GM18507 (cell line): Measurements from ENCODE around the gene CRYGA.
"Not testable (repeated sequence)": the region's sequence is repeated elsewhere in the genome, so short reads cannot be mapped to it uniquely, and the experiment has no call there.

Source experiments
- DNase-seq: peaks from one replicate; pipeline ENCODE4 v3.0.0; 2011; ENCODE audit warnings: low read depth; ENCODE audit not compliant: insufficient read length; ENCODE audit errors: extremely low spot score
- FAIRE-seq: peaks from 2 replicates; lab custom pipeline; 2011; peaks lifted over from hg19 to GRCh38; lab: Jason Lieb, UNC

The CRYGA gene

DNA sequence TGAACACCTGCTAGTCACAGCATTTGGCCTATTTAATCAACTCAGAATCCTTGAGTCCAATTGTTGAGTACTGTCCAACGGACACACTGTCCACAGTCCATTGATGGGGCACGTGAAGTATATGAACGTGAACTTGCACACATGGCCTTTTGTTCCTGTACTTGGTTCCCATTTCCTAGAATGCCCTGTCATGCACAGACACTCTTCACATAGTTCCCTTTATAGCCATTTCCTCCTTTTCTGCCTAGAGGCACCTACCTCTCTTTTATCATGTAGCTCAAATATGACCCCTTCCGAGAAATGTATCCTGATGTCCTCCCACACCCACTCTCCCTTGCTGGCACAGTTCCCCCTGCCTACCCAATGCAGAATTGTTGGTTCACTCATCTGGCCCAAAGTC lies 8.7 kb upstream of the CRYGA start:
- DNase-seq (no peak), FAIRE-seq (no peak)

DNA sequence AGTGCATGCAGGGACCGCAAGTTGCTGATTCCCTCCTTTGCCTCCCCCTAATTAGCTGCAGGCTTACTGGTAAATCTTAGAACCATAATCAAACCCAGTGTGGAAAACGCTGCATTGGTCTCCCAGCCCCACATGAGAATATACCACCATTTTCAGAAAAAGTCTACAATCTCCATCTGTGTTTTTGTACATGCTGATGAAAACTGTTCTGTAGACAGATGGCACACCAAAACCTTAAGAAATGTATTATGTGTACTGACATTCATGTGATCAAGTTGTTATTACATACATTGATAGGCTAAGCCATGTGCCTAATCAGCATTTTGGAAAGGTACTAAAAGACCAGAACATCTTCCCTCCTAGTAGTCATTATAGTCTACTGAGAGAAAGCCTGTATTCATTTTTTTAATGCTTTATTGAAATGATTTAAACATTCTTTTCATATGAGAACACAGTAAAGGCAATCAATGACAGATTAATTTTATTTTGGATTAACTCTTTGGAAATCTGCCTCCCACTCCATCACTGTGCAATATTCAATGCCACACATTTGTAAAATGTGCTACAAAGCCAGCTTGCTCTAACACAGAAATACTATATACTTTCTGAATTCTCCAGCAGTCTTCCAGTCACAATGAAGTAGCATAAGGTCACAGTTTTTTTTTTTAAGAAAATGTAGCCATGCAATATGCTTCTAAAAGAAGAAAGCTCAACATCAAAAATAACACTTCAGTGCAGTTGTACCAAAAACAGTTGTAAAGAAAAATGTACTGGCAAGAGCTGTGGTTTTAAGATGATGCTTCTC lies 1.8 kb upstream of the CRYGA start:
- DNase-seq (no peak), FAIRE-seq (no peak)

DNA sequence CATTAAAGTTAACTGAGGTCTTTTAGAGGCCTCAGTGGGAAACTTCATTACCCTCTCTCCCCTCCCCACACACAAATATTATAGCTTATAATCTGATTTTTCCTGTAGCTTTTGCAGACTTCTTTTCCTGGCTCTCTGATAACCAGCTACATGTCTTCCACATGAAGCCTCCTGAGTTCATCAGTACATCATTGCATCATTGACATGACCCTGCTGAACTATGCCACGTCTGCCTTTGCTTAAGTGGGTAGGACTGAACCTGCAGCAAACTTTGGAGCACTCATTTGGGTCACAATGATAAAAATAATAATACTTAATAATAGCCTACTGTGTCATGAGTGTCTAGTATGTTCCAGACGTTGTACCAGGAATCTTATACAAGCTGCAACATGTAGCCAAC lies 7.0 kb downstream of the CRYGA start:
- DNase-seq = no peak
- FAIRE-seq = no peak

DNA sequence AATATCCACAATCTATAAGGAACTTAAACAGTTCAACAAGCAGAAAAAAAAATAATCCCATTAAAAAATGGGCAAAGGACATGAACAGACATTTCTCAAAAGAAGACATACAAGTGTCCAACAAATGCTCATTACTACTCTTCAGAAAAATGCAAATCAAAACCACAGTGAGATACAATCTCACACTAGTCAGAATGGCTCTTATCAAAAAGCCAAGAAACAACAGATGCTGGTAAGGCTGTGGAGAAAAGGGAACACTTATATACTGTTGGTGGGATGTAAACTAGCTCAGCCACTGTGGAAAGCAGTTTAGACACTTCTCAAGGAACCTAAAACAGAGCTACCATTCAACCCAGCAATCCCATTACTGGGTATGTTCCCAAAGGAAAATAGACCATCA lies 10.2 kb downstream of the CRYGA start:
- FAIRE-seq (no peak), DNase-seq (no peak)

DNA sequence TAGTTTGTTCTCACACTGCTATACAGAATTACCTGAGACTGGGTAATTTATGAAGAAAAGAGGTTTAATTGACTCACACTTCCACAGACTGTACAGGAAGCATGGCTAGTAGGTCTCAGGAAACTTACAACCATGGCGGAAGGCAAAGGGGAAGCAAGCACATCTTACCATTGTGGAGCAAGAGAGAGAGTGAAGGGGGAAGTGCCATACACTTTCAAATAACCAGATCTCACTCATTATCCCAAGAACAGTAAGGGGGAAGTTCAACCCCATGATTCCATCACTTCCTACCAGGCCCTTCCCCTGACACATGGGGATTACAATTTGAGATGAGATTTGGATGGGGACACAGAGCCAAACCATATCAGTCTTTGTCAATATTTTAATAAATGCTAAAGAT lies 12.4 kb downstream of the CRYGA start:
- no peak for FAIRE-seq

DNA sequence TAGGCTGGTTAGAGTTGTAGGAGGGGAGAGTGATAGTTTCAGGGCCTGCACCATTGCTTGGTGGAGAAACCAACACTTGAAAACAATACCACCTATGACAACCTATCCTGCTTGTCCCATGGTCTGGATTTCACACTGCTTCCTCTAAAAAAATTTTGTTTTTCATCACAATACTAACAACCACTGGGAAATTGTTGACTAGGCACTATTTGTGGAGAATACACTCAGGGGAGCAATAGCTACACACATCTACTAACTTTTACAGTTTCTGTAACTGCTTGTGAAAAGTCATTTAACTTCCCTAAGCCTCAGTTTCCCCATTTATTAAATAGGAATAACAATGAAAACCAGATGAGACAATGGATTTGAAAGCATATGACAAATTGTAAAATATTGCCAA lies 13.3 kb downstream of the CRYGA start:
- DNase-seq = no peak
- no peak for FAIRE-seq

More for the DNA sequence above, 12.4 kb downstream of the CRYGA start:
- no peak for DNase-seq

DNA sequence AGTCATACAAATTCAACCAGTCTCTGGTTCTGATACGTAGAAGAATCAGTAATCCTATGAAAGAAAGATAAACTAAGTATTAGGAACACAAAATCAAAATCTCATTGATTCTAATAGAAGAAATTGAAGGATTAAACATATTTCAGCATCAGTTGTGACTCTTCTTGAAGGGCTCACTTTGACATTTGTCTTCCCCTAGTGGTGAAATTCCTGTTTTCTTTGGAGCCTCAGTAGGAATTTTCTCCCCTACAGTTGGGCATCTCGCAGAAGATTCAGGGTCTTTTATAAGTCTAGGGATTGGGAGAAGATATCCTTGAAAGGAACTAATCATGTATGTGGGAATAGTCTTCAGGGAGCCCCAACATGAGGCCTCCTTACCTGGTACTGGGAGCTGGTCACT lies 14.6 kb downstream of the CRYGA start:
- no peak for FAIRE-seq

DNA sequence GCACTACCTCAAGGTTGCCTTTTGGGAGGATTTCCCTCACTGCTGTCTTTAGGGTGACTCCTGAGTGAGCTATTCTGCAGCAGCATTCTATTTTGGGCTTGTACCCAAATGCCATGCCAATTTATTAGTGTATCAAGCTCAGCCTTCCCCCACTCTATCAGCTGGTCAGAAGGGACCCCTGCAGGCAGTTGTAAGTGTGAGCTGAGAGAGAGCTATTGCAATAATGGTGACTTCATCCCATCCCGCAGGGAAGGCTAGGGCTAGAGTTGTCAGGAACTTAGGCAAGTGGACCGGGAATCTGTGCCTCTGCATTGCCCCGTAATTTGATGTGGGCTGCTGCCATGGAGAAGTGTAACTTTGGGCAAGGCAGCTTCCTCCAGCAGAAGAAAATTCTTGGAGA lies 15.6 kb downstream of the CRYGA start:
- FAIRE-seq (no peak), DNase-seq (no peak)

More for the DNA sequence above, 14.6 kb downstream of the CRYGA start:
- DNase-seq = no peak

DNA sequence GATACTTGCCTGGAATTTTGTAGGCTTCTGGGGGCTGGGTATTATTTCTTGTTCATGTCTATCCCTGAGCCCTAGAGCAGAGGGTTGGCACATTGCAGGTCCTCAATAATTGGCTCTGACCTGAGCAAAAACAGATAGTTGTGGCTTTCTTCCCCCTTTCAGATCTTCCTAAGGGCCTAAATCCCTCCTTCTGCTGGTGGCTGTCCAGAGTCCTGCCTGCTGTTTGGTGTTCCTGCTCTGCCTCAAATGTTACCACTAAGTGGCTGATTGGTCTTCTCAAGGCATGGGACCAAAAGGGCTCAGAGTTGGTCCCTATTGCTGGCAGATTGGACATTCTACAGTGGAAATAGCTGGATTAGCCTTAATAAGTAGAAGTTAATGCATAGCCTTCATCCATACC lies 16.4 kb downstream of the CRYGA start:
- no peak for FAIRE-seq
- no peak for DNase-seq

DNA sequence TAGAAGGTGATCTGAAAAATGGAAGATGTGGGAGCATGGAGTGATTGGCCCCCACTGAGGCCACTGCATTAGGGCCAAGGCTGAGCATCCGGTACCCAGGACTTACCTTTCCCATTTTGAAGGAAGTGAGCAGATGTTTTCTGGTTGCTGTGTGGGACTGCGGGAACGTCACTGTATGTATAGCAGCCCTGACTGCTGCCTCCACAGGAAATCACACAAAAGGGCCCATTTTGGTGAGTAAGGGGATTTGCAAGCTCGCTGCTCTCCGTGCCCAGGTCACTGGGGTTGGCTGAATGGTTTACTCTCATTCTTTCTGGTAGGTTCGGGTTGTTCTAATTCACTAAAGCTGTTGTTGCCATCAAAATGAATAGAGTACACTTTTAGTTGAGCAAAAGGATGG lies 17.4 kb downstream of the CRYGA start, which contains the start of gene CRYGB:
Gene CRYGB (minus strand): TSS at position 153 of the 400 bp plus-strand sequence. CDS start 38 bp downstream, at position 115.
- DNase-seq (no peak), FAIRE-seq (no peak)

DNA sequence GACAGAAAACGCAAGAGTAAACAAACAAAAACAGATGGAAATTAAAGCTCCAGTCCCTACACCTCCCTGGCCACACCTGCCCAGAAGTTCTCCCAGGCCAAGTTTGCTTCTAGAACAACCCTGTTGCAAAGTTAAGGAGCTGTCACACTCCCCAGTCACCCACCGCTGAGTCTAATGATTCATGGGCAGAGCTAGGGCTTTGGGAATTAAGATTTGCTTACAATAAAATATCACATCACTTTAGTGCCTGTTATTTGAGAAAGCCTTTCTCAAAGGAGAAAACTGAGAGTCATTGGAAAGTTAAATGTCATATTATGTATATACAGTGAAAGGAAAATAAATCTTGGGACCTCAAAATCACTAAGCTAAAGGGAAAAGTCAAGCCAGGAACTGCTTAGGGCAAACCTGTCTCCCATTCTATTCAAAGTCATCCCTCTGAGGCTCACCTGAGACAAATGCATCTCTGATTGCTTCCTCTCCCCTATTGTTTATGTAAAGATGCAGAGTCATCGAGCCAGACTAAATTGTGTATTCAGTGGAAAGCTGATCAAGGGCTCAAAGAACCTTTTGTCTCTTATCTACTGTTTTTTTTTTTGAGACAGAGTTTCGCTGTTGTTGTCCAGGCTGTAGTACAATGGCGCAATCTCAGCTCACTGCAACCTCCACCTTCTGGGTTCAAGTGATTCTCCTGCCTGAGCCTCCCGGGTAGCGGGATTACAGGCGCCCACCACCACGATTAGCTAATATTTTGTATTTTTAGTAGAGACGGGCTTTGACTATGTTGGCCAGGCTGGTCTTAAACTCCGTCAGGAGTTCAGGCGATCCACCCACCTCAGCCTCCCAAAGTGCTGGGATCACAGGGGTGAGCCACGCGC lies 20.2 kb downstream of the CRYGA start:
- no peak for DNase-seq
- FAIRE-seq = no peak

DNA sequence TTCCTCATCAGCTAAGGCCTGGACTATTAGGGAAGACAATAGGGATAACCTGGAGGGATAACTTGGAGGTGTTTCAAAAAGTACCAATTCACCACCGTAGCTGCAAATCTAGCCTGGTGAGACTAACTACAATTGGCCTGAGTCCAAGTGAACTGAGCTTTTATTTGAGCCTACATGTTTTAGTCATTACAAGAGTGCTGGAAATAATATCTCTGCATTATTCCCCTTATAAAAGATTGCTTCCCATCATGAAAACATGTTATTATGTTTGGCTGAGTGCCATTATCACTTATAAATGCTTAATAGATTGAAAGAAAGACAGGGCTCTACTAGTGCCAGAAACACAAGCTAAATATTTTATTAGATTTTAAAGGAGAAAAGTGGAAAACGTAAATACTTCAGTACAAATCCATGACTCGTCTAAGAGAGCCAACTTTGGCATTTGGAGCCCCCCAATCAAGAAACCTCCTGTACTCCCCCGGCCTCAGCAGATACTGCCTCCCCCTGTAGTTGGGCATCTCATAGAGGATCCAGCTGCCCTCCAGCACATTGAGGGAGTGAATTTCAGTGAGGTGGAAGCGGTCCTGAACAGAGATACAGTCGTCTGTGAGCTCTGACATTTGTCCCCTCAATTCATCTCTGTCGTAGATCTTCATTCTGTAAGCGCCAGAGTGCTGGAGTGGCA lies 21.0 kb downstream of the CRYGA start:
- FAIRE-seq (no peak), DNase-seq (no peak)

DNA sequence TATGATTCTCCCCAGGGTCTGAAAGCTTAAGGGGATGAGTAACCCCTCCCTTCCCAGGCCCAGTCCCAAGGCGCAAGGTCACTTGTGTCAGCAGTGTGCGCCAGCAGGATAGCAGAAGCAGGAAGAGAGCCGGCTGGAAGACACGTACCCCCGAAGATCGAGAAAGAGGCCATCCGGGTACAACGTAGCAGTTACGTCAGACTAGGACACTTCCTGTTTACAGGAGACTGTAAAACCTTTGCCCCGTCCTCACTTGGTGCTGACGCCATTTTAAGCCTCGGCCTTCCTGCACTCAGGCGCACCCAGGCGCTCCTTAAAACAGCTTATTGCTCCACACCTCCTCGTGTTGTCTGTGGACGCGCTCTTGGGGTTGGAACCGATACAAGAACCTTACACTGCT lies 23.9 kb downstream of the CRYGA start:
- FAIRE-seq (no peak), DNase-seq (no peak)

DNA sequence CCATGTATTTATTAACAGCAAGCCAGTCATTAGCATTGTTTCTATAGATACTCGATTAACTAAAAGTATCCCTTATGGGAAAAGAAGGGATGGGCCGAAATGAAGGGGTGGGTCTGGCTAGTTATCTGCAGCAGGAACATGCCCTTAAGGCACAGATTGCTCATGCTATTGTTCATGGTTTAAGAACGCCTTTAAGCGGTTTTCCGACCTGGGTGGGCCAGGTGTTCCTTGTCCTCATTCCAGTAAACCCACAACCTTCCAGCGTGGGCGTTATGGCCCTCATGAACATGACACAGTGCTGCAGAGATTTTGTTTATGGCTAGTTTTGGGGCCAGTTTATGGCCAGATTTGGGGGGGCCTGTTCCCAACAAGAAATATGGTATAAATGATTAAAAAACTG lies 25.1 kb downstream of the CRYGA start:
- DNase-seq, FAIRE-seq: not testable (repeated sequence)

DNA sequence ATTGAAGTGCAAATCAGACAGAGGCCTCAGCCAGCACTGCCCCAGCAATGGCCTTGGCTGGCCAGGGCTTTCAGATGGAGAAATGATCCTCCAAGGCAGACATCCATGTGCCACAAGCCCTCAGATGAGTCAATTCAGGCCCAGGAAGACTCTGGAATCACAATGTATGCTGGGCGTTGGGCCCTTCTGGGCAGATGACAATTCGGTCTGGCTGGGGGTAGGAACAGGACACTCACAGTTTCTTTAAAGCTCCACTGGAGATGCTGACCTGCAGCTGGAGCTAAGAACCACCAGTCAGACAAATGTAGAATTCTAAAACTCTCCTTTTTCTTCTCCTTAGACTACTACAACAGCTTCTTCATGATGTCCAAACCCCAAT lies 26.7 kb downstream of the CRYGA start:
- no peak for FAIRE-seq

DNA sequence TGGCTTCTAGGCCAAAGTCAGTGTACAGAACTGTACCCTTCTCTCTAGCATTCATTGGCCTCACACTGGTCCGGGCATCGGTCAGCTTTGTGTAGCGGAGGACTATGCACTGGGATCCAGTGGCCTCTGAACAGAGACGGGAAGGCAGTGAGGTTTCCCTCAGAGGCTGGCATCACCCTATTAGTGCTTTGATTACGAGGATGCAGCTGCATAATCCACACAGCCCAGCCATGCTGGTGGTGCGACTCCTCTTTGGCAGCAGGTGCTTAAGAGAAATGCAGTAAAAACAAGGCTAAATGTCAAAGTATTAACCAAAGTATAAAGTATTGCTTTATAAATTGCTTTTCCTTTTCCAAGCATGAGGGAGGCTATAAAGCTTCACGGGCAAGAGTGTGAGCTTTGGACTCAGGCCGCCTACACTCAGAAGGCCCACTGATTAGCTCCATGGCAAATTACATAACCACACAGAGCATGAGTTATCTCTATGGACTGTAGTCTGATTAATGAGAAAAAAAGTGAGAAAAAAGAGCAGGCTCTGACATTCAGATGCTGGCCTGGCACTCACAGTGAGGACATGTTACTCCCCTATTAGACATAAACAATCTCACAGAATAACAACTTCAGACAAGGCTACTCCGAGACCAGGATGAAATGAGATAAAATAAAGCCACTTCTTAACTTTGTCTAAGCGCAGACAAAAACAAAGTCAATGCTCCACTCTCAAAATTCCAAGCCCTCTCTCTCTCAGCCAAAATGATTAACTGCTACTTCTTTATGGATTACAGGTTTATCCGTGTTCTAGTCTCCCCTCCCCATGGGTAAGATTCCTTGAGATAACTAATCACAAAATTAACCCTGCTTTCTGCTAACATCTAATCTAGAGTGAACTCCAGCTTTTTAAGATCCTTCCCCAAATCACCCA lies 27.3 kb downstream of the CRYGA start:
- DNase-seq (no peak), FAIRE-seq (no peak)

More for the DNA sequence above, 26.7 kb downstream of the CRYGA start:
- no peak for DNase-seq

DNA sequence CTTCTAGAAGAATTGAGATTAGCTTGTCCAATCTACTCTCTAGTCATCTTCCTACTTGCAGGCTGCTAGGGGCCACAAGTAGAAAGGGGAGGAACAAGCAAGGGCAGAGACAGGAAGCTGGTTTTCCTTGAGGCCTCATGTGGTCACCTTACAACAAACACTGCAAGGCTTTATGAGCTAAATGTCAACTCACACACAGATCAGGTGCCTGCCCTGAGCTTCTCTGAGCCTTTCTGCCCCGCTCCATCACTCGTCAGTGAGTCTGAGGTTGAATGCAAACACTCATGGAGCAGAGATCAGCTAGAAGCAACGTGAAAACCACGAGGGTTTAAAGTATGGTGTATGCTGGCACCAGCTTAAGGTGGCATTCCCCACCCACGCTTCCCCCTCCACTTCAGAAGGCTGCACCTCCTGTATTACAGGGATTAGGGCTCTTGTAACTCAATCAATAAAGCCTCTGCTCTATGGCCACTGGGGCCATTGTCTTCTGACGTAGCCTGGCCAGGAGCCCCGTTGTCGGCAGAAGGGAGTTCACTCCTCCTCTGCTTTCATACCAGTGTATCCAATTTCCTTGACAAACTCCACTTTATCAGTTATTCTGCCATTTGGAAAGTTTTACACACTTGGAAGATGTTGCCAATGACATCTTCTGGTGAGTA lies 28.3 kb downstream of the CRYGA start:
- DNase-seq = no peak

DNA sequence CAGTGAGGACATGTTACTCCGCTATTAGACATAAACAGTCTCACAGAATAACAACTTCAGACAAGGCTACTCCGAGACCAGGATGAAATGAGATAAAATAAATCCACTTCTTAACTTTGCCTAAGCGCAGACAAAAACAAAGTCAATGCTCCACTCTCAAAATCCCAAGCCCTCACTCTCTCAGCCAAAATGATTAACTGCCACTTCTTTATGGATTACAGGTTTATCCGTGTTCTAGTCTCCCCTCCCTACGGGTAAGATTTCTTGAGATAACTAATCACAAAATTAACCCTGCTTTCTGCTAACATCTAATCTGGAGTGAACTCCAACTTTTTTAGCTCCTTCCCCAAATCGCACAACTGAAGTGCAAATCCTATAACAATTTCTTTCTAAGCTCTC lies 32.7 kb downstream of the CRYGA start:
- no peak for FAIRE-seq
- no peak for DNase-seq

More for the DNA sequence above, 28.3 kb downstream of the CRYGA start:
- FAIRE-seq = no peak
